HepG2 (cell line): ENCODE data around the gene SKI.

Experiments
- BCLAF1 ChIP-seq: fragments of 450-650 bp; IDR thresholded peaks from 2 replicates; pipeline ENCODE4 v1.6.1; 2017; ENCODE audit warnings: mild to moderate bottlenecking
- CBFB ChIP-seq: sonication (generic); formaldehyde crosslinking; IDR thresholded peaks from 2 replicates; pipeline ENCODE4 v1.4.0; 2020; ENCODE audit warnings: missing genetic modification reagents
- CTCF ChIP-seq: sonication (generic); formaldehyde crosslinking; IDR thresholded peaks from 2 replicates; pipeline ENCODE4 v1.5.0; 2020; ENCODE audit warnings: mild to moderate bottlenecking, missing genetic modification reagents, moderate library complexity
- GABPA ChIP-seq, 2 experiments: IDR thresholded peaks; 2 replicates each; pipeline ENCODE4 v1.6.1; 2011 to 2016; ENCODE audit warnings: low read depth in 2 of 2, low read length in 1 of 2, missing biosample characterization in 1 of 2, missing genetic modification characterization in 1 of 2
- GTF2F1 ChIP-seq: fragments of 150-350 bp; IDR thresholded peaks from 2 replicates; pipeline ENCODE4 v1.6.1; 2014; ENCODE audit warnings: low read length
- HOXA7 ChIP-seq: sonication (generic); formaldehyde crosslinking; IDR thresholded peaks from 2 replicates; pipeline ENCODE4 v1.8.1; 2022; ENCODE audit warnings: mild to moderate bottlenecking, missing genetic modification reagents, moderate library complexity
- PHB2 ChIP-seq: fragments of 450-650 bp; IDR thresholded peaks from 2 replicates; pipeline ENCODE4 v1.6.1; 2018; ENCODE audit not compliant: partially characterized antibody
- ZHX1 ChIP-seq: sonication (generic); formaldehyde crosslinking; IDR thresholded peaks from 2 replicates; pipeline ENCODE4 v1.8.1; 2022; ENCODE audit warnings: low read depth, mild to moderate bottlenecking, missing genetic modification reagents
- ZNF44 ChIP-seq: sonication (generic); formaldehyde crosslinking; IDR thresholded peaks from 2 replicates; pipeline ENCODE4 v1.5.1; 2020; ENCODE audit warnings: mild to moderate bottlenecking, missing genetic modification reagents

GRCh38 chr1:2259668-2260402 lies 31.7 kb downstream of the SKI start:
- TF ChIP-seq GABPA (IDR thresholded peaks at IDR 0.05; ENCODE audit: low read depth, low read length) (no peak), GABPA (CRISPR knock-in tag; IDR thresholded peaks at IDR 0.05; ENCODE audit: low read depth) (no peak), CTCF (CRISPR knock-in tag) (no peak), ZHX1 (CRISPR knock-in tag) (no peak), CBFB (CRISPR knock-in tag) (no peak), GTF2F1 (no peak), PHB2 (no peak), ZNF44 (CRISPR knock-in tag) (no peak), BCLAF1 (no peak), HOXA7 (CRISPR knock-in tag) (no peak)
